ENCODE measurements around the gene ST14. TPM values are rescaled to one million over a fixed set of nuclear protein-coding genes. Genes with fewer than 3 reads are reported as not detected.

The ST14 gene
- total and polyA plus RNA-seq, 10 of the 15 experiments (the other 5 are each of a cell fraction or from before 2014, with no cell fraction given) = 0.02 to 3.9 (median 0.73) TPM; not detected in 2

- Histone ChIP-seq H3K36me3 (ENCODE audit: control insufficient read depth in 2 of 2, insufficient read depth in 2 of 2, low read length in 1 of 2) (no peaks in the 10 kb centered on the region), H2AFZ (ENCODE audit: control insufficient read depth, low read depth, low read length) (no peak overlapping the region), H3K4me2 (ENCODE audit: control insufficient read depth, insufficient read depth) (no peak overlapping the region), H3K27ac (ENCODE audit: control insufficient read depth, insufficient read depth) (no peak overlapping the region), H3K4me3 (no peak overlapping the region), H4K20me1 (ENCODE audit: control insufficient read depth, insufficient read depth) (no peaks in the 10 kb centered on the region), H3K4me1 (ENCODE audit: control insufficient read depth, insufficient read depth, low read length) (no peaks in the 10 kb centered on the region), H3K9me3 (replicated peaks; ENCODE audit: control insufficient read depth, insufficient read depth, low read length) (no peaks in the 10 kb centered on the region; the same call in 2 of the 3 replicates), H3K9ac (ENCODE audit: control insufficient read depth, insufficient read depth, low read length) (no peak overlapping the region), H3K27me3 (replicated peaks in 1 of 2; ENCODE audit: control insufficient read depth in 2 of 2, insufficient read depth in 2 of 2, low read length in 1 of 2) (peaks cover 0 to 2% of the 10 kb centered on the region in 2 experiments; a peak in 1 of 4 replicates), H3K79me2 (ENCODE audit: control insufficient read depth, insufficient read depth, low read length) (no peaks in the 10 kb centered on the region)
- intact Hi-C loops (cut with micrococcal nuclease; ENCODE audit: unreplicated experiment) (no loop called here), in situ Hi-C loops (cut with MboI) (no loop called here)
- POLR2A ChIA-PET = no interaction called here
- no TSS peak for BruUV-seq (replicated peaks)
- no peak for DNase-seq (ENCODE audit: low read depth, low spot score)
- no peak for FAIRE-seq
- SMC1A ChIA-PET (ENCODE audit: uncharacterized antibody, unreplicated experiment) = no interaction called here
- RAD21 ChIA-PET (ENCODE audit: unreplicated experiment) = no interaction called here
- WGBS (ENCODE audit: insufficient coverage, insufficient replicate concordance, low lambda C conversion rate, missing lambda C conversion rate) = 14% methylated on average over 5 of the region's 5 CpGs
- CTCF ChIA-PET = no interaction called here
- no peak for ATAC-seq
- TF ChIP-seq ZNF24 (IDR thresholded peaks at IDR 0.05) (no peak), SPI1 (IDR thresholded peaks at IDR 0.05; ENCODE audit: borderline replicate concordance, insufficient read depth, low read depth, low read length) (no peak), TCF12 (IDR thresholded peaks at IDR 0.05; ENCODE audit: low read depth, low read length) (no peak), NR2C2 (IDR thresholded peaks at IDR 0.05; ENCODE audit: borderline replicate concordance, control insufficient read depth, insufficient read length, low read depth) (no peak), HSF1 (IDR thresholded peaks at IDR 0.05; ENCODE audit: low read depth, low read length) (no peak), BRCA1 (IDR thresholded peaks at IDR 0.05; ENCODE audit: low read depth, low read length) (no peak), MYB (IDR thresholded peaks at IDR 0.05; ENCODE audit: borderline replicate concordance, low read depth, low read length) (no peak), NRF1 (conservative IDR thresholded peaks at IDR 0.05; ENCODE audit: low read depth, low read length) (no peak), SMC3 (IDR thresholded peaks at IDR 0.05; ENCODE audit: borderline replicate concordance, low read length) (no peak), CEBPZ (IDR thresholded peaks at IDR 0.05; ENCODE audit: low read depth, low read length) (no peak), MTA3 (IDR thresholded peaks at IDR 0.05; ENCODE audit: borderline replicate concordance, low read length) (no peak), ZNF274 (IDR thresholded peaks at IDR 0.05; ENCODE audit: insufficient read depth, insufficient read length) (no peak), E2F8 (IDR thresholded peaks at IDR 0.05; ENCODE audit: low read depth, partially characterized antibody) (no peak), POLR2AphosphoS5 (IDR thresholded peaks at IDR 0.05; ENCODE audit: low read length) (no peak), NFYB (IDR thresholded peaks at IDR 0.05; ENCODE audit: insufficient read depth, low read depth, low read length) (no peak), RELA (IDR thresholded peaks at IDR 0.05; ENCODE audit: borderline replicate concordance, partially characterized antibody) (no peak)
Measured at GRCh38 chr11:130171534-130171933, 12.0 kb downstream of the ST14 start.

Measured in GM12878 (cell line).